ENCODE results near the gene CCDC6. TPM values are rescaled to one million over a fixed set of nuclear protein-coding genes. Genes with fewer than 3 reads are reported as not detected.
"Not testable (repeated sequence)": the region's sequence is repeated elsewhere in the genome, so short reads cannot be mapped to it uniquely, and the experiment has no call there.

CCDC6 gene
- polyA plus RNA-seq, 2 of the 4 experiments (the other 2 are of a cell fraction) = 21.4 to 43.5 TPM

DNA sequence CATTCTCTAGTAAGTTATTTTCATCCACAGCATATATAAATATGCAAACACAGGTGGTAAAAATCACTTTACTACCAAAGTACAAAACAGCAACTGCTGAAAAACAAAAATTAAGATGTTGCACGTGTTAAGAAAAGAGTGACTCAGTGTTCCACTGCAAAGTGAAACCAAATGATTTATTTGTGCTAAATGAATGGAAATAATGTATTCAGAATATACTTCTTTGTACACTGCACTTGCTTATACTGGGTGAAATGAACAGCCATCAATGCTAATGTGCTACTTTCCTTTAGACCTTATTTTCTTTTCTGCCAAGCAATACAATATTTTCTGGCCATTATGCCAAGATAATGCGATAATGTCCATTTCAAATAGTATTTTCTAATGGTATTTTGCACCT, 114.8 kb downstream of the CCDC6 start:
- no peaks in the 10 kb centered on the region for H3K4me1 ChIP-seq
- H3K27ac ChIP-seq = no peak overlapping the region
- H3K4me2 ChIP-seq = no peak overlapping the region
- 74% methylated on average over 2 of the region's 2 CpGs for WGBS (ENCODE audit: missing lambda C conversion rate)
- TF ChIP-seq, protein P1, sequence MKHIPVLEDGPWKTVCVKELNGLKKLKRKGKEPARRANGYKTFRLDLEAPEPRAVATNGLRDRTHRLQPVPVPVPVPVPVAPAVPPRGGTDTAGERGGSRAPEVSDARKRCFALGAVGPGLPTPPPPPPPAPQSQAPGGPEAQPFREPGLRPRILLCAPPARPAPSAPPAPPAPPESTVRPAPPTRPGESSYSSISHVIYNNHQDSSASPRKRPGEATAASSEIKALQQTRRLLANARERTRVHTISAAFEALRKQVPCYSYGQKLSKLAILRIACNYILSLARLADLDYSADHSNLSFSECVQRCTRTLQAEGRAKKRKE (CRISPR knock-in tag; IDR thresholded peaks at IDR 0.05; ENCODE audit: low read depth) = no peak
- no peak for TF ChIP-seq CHD4 (IDR thresholded peaks at IDR 0.05; ENCODE audit: borderline replicate concordance)
- TF ChIP-seq, protein P2, sequence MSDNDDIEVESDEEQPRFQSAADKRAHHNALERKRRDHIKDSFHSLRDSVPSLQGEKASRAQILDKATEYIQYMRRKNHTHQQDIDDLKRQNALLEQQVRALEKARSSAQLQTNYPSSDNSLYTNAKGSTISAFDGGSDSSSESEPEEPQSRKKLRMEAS (IDR thresholded peaks at IDR 0.05) = no peak
- TF ChIP-seq, protein P3, sequence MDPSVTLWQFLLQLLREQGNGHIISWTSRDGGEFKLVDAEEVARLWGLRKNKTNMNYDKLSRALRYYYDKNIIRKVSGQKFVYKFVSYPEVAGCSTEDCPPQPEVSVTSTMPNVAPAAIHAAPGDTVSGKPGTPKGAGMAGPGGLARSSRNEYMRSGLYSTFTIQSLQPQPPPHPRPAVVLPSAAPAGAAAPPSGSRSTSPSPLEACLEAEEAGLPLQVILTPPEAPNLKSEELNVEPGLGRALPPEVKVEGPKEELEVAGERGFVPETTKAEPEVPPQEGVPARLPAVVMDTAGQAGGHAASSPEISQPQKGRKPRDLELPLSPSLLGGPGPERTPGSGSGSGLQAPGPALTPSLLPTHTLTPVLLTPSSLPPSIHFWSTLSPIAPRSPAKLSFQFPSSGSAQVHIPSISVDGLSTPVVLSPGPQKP (IDR thresholded peaks at IDR 0.05; ENCODE audit: low read depth, low read length) = no peak
- H3K4me3 ChIP-seq = no peak overlapping the region
- ChIA-PET POLR2A (no interaction called here), CTCF (no interaction called here)
- no peak for FAIRE-seq
- no peaks in the 10 kb centered on the region for H3K9me3 ChIP-seq
- DNase-seq (ENCODE audit: low read depth in 1 of 2, low spot score in 1 of 2) = no peak
- no peak for ATAC-seq

DNA sequence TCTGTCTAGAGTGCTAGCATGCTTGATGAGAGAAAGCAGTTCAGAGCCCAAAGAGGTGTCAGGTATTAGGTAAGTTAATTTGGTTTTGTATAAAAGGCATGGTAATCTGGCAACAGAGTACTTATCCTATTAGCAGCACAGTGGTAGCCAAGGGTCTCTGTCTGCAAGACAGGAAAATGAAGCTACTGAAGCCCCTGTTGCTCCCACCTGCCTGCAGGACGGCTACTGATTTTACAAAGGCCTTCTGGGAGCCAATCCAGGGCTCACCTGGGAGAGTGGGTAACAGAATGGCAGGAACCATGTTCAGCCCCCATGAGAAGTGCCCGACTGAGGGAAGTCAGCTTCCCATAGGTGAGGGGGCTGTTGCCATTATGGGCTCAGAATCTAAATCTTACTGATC, 116.3 kb downstream of the CCDC6 start:
- H3K27ac ChIP-seq; CTCF ChIA-PET; ATAC-seq; FAIRE-seq; POLR2A ChIA-PET; DNase-seq (ENCODE audit: low read depth in 1 of 2, low spot score in 1 of 2); H3K9me3 ChIP-seq; H3K4me2 ChIP-seq; H3K4me3 ChIP-seq; H3K4me1 ChIP-seq: not testable (repeated sequence)
- 50% methylated on average over 2 of the region's 2 CpGs for WGBS (ENCODE audit: missing lambda C conversion rate)

DNA sequence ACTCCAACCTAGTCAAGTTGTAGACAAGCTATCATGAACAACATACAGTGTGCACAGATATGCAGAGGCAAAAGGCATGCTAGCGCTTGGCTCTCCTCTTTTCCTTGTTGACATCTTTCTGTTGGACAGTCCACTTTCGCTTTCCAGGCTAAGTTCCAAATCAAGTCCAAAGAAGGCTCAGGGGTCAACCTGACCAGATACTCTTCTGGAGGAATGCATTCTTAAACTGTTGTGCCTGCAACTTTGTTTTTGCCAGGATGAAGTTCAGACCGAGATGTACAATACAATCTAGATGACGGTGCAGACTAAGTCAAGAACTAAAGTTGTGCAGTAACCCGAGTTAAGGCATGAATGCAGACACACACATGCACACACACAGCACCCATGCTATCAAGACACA, 117.4 kb downstream of the CCDC6 start:
- H3K4me1 ChIP-seq; H3K27ac ChIP-seq; DNase-seq (ENCODE audit: low read depth in 1 of 2, low spot score in 1 of 2); FAIRE-seq; ATAC-seq; POLR2A ChIA-PET; H3K4me2 ChIP-seq; CTCF ChIA-PET; H3K4me3 ChIP-seq; H3K9me3 ChIP-seq: not testable (repeated sequence)
- WGBS (ENCODE audit: missing lambda C conversion rate) = 93% methylated on average over 5 of the region's 5 CpGs

DNA sequence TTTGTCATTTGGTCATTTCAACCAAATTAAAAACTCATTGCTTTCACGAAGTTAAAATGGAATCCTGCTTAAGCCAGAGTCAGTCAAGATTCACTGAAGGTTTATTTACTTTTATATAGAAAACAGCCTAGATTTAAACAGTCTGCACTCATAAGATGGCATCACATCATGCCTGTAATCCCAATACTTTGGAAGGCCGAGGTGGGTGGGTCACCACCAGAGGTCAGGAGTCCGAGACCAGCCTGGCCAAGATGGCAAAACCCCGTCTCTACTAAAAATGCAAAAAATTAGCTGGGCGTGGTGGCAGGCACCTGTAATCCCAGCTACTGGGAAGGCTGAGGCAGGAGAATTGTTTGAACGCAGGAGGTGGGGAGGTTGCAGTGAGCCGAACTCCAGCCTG, 119.3 kb downstream of the CCDC6 start:
- H3K4me3 ChIP-seq; H3K4me1 ChIP-seq; POLR2A ChIA-PET; H3K27ac ChIP-seq; H3K4me2 ChIP-seq; ATAC-seq; FAIRE-seq; H3K9me3 ChIP-seq; DNase-seq (ENCODE audit: low read depth in 1 of 2, low spot score in 1 of 2): not testable (repeated sequence)
- WGBS (ENCODE audit: missing lambda C conversion rate) = 85% methylated on average over 7 of the region's 7 CpGs
- CTCF ChIA-PET = interaction anchor here (0.8 kb wide), 1 partner anchor 12 kb away, joined by 6 read pairs; no protein-coding TSS in a partner anchor

DNA sequence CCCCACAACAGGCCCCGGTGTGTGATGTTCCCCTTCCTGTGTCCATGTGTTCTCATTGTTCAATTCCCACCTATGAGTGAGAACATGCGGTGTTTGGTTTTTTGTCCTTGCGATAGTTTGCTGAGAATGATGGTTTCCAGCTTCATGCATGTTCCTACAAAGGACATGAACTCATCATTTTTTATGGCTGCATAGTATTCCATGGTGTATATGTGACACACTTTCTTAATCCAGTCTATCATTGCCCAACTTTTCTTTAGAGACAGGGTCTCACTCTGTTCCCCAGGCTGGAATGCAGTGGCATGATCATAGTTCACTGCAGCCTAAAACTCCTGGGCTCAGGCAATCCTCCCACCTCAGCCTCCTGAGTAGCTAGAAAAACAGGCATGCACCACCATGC, 120.9 kb downstream of the CCDC6 start:
- DNase-seq (ENCODE audit: low read depth in 1 of 2, low spot score in 1 of 2); H3K4me3 ChIP-seq; CTCF ChIA-PET; ATAC-seq; H3K4me1 ChIP-seq; H3K4me2 ChIP-seq; H3K27ac ChIP-seq; H3K9me3 ChIP-seq; POLR2A ChIA-PET; FAIRE-seq: not testable (repeated sequence)
- WGBS (ENCODE audit: missing lambda C conversion rate) = 95% methylated on average over 2 of the region's 3 CpGs

DNA sequence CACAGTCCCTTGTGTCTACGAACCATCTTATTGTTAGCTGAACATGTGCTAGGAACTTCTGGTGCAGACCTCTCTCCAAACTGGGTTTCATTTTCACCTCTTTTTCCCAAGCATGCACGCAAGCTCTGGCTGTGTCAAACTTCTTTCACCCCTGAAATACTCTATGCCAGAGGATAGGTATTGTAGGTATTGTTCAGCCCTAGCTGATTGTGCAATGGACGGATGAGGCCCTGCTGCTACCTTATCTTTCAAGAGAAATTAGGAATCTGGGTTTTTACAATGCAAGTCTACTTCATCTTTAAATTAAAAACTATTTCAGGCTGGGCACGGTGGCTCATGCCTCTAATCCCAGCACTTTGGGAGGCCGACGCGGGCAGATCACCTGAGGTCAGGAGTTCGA, 124.8 kb downstream of the CCDC6 start:
- no peak for FAIRE-seq
- no peaks in the 10 kb centered on the region; the same call in 2 of the 3 replicates for H3K9me3 ChIP-seq
- ChIA-PET POLR2A (no interaction called here), CTCF (no interaction called here)
- no peak overlapping the region for H3K4me3 ChIP-seq
- no peaks in the 10 kb centered on the region for H3K4me1 ChIP-seq
- no peak for DNase-seq (ENCODE audit: low read depth in 1 of 2, low spot score in 1 of 2)
- no peak overlapping the region for H3K27ac ChIP-seq
- WGBS (ENCODE audit: missing lambda C conversion rate) = 83% methylated on average over 8 of the region's 8 CpGs
- TF ChIP-seq RFX5 (IDR thresholded peaks at IDR 0.05) = no peak
- TF ChIP-seq POLR2A (IDR thresholded peaks at IDR 0.05; ENCODE audit: low read length) = no peak
- TF ChIP-seq, protein P4, sequence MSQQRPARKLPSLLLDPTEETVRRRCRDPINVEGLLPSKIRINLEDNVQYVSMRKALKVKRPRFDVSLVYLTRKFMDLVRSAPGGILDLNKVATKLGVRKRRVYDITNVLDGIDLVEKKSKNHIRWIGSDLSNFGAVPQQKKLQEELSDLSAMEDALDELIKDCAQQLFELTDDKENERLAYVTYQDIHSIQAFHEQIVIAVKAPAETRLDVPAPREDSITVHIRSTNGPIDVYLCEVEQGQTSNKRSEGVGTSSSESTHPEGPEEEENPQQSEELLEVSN (IDR thresholded peaks at IDR 0.05; ENCODE audit: borderline replicate concordance, low read depth) = no peak
- no peak for TF ChIP-seq CBX2 (IDR thresholded peaks at IDR 0.05; ENCODE audit: borderline replicate concordance, low read depth)
- TF ChIP-seq, protein P5, sequence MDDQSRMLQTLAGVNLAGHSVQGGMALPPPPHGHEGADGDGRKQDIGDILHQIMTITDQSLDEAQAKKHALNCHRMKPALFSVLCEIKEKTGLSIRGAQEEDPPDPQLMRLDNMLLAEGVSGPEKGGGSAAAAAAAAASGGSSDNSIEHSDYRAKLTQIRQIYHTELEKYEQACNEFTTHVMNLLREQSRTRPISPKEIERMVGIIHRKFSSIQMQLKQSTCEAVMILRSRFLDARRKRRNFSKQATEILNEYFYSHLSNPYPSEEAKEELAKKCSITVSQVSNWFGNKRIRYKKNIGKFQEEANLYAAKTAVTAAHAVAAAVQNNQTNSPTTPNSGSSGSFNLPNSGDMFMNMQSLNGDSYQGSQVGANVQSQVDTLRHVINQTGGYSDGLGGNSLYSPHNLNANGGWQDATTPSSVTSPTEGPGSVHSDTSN (IDR thresholded peaks at IDR 0.05) = no peak
- no peak for TF ChIP-seq FOSB (CRISPR knock-in tag; IDR thresholded peaks at IDR 0.05)
- TF ChIP-seq, protein P1 (CRISPR knock-in tag; IDR thresholded peaks at IDR 0.05; ENCODE audit: low read depth) = no peak
- TF ChIP-seq ZFP36 (IDR thresholded peaks at IDR 0.05; ENCODE audit: borderline replicate concordance, partially characterized antibody) = no peak
- no peak for TF ChIP-seq NPAS2 (CRISPR knock-in tag; IDR thresholded peaks at IDR 0.05; ENCODE audit: borderline replicate concordance)
- TF ChIP-seq, protein P3 (IDR thresholded peaks at IDR 0.05; ENCODE audit: low read depth, low read length) = no peak
- no peak for TF ChIP-seq RAD21 (conservative IDR thresholded peaks at IDR 0.05 in 1 of 2, IDR thresholded peaks at IDR 0.05 in 1 of 2)
- TF ChIP-seq EP300 (IDR thresholded peaks at IDR 0.05) = no peak
- TF ChIP-seq KDM5A (IDR thresholded peaks at IDR 0.05) = no peak
- TF ChIP-seq CHD2 (IDR thresholded peaks at IDR 0.05; ENCODE audit: low read length, partially characterized antibody) = no peak
- no peak for TF ChIP-seq SMC3 (IDR thresholded peaks at IDR 0.05)
- no peak overlapping the region for H3K4me2 ChIP-seq
- ATAC-seq = no peak

All from A549 (cell line).